HG03139 (cell line): ENCODE results near the gene MAP2K7.

Experiments
- ATAC-seq: cut with Tn5 transposase; IDR thresholded peaks from one replicate; pipeline ENCODE4 v1.9.1; 2021; ENCODE audit not compliant: unreplicated experiment

Gene MAP2K7

GRCh38 chr19:7918615-7919421 lies 15.1 kb downstream of the MAP2K7 start:
- ATAC-seq = no peak

GRCh38 chr19:7919610-7920518 lies 16.2 kb downstream of the MAP2K7 start, which contains the start of gene SNAPC2:
TSS of gene SNAPC2 (plus strand) at chr19:7920338. CDS start at chr19:7920367, 29 bp downstream.
- peak; percentile 39 for ATAC-seq

GRCh38 chr19:7920519-7921301 lies 17.0 kb downstream of the MAP2K7 start:
- ATAC-seq = peak; percentile 32

- ATAC-seq = no peak
Measured at GRCh38 chr19:7921302-7921966, 17.8 kb downstream of the MAP2K7 start.

- no peak for ATAC-seq
Measured at GRCh38 chr19:7921967-7922835, 18.5 kb downstream of the MAP2K7 start.

- ATAC-seq = no peak
Measured at GRCh38 chr19:7922836-7923195, 19.1 kb downstream of the MAP2K7 start.

- ATAC-seq = no peak
Measured at GRCh38 chr19:7923295-7924191, 19.9 kb downstream of the MAP2K7 start.

GRCh38 chr19:7924241-7924640 lies 20.6 kb downstream of the MAP2K7 start:
- no peak for ATAC-seq

- ATAC-seq = no peak
Measured at GRCh38 chr19:7924651-7925170, 21.0 kb downstream of the MAP2K7 start.

GRCh38 chr19:7925171-7925851 lies 21.6 kb downstream of the MAP2K7 start:
- no peak for ATAC-seq

GRCh38 chr19:7926021-7926726 lies 22.5 kb downstream of the MAP2K7 start, which contains the start of gene CTXN1:
TSS of gene CTXN1 (minus strand) at chr19:7926135. CDS start at chr19:7925538, 597 bp downstream.
- no peak for ATAC-seq

GRCh38 chr19:7926727-7927604 lies 23.3 kb downstream of the MAP2K7 start:
- ATAC-seq = no peak

- ATAC-seq = no peak
Measured at GRCh38 chr19:7927605-7928333, 24.1 kb downstream of the MAP2K7 start.

- ATAC-seq = no peak
Measured at GRCh38 chr19:7928334-7928706, 24.6 kb downstream of the MAP2K7 start.
